ENCODE data around the gene RARS2.
A peak's percentile ranks its signal among the peaks of the same experiment; 100 is the strongest.

Gene RARS2

DNA sequence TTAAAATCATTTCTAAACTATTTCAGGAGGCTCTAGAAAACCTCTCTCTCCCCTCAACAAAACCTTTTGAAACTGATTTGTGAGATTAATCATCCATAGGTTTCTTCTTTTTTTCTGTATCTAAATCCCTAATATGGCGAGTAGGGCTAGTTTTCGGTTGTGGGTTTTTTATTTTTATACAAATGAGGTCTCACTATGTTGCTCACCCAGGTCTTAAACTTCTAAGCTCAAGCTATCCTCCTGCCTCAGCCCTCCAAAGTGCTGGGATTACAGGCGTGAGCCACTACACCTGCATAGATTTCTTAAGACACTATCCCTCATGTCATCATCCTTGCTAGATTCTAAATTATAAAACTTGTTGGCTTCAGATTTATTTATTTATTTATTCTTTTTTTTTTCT lies 44.1 kb upstream of the RARS2 start:
- Histone ChIP-seq H3K27me3 (replicated peaks; ENCODE audit: insufficient read depth, low read length) (no peaks in the 10 kb centered on the region), H3K4me1 (ENCODE audit: low read length) (peaks cover 34% of the 10 kb centered on the region), H3K4me2 (ENCODE audit: low read depth, low read length) (no peak overlapping the region), H3K9me3 (replicated peaks; ENCODE audit: insufficient read depth, low read length) (no peaks in the 10 kb centered on the region), H3K36me3 (replicated peaks; ENCODE audit: insufficient read depth, low read length) (no peaks in the 10 kb centered on the region), H3F3A (ENCODE audit: insufficient read depth, low read length) (peaks cover 8% of the 10 kb centered on the region), H3K4me3 (ENCODE audit: low read length) (no peak overlapping the region), H3K27ac (ENCODE audit: low read length) (no peak overlapping the region), H3K79me2 (ENCODE audit: low read length) (no peaks in the 10 kb centered on the region), H3K9ac (ENCODE audit: low read length) (no peak overlapping the region), H2AFZ (ENCODE audit: low read length) (no peak overlapping the region), H3K9me2 (replicated peaks; ENCODE audit: insufficient read depth, low read length) (no peaks in the 10 kb centered on the region), H4K20me1 (ENCODE audit: insufficient read depth, low read length) (no peaks in the 10 kb centered on the region)
- TF ChIP-seq EZH2phosphoT487 (IDR thresholded peaks at IDR 0.05; ENCODE audit: low read length): no peak
- TF ChIP-seq, protein P1, sequence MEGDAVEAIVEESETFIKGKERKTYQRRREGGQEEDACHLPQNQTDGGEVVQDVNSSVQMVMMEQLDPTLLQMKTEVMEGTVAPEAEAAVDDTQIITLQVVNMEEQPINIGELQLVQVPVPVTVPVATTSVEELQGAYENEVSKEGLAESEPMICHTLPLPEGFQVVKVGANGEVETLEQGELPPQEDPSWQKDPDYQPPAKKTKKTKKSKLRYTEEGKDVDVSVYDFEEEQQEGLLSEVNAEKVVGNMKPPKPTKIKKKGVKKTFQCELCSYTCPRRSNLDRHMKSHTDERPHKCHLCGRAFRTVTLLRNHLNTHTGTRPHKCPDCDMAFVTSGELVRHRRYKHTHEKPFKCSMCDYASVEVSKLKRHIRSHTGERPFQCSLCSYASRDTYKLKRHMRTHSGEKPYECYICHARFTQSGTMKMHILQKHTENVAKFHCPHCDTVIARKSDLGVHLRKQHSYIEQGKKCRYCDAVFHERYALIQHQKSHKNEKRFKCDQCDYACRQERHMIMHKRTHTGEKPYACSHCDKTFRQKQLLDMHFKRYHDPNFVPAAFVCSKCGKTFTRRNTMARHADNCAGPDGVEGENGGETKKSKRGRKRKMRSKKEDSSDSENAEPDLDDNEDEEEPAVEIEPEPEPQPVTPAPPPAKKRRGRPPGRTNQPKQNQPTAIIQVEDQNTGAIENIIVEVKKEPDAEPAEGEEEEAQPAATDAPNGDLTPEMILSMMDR (IDR thresholded peaks at IDR 0.05; ENCODE audit: low read length): no peak
- TF ChIP-seq EZH2 (optimal IDR thresholded peaks at IDR 0.05; ENCODE audit: low read depth, low read length): no peak
- DNase-seq: no peak

DNA sequence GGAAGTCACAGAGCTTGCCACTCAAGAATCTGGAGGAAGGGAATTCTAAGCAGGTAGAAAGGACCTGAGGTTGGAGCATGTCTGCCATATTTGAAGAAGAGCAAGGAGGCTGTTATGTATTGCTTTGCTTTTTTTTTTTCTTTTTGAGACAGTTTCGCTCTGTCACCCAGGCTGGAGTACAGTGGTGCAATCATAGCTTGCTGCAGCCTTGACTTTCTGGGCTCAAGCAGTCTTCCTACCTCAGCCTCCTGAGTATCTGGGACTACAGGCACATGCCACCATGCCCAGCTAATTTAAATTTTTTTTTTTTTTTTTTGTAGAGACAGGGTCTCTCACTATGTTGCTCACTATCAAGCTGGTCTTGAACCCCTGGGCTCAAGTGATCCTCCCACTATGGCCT lies 41.0 kb upstream of the RARS2 start:
- Histone ChIP-seq H2AFZ (ENCODE audit: low read length) (no peak overlapping the region), H3K27ac (ENCODE audit: low read length) (no peak overlapping the region), H3F3A (ENCODE audit: insufficient read depth, low read length) (no peaks in the 10 kb centered on the region), H3K27me3 (replicated peaks; ENCODE audit: insufficient read depth, low read length) (no peaks in the 10 kb centered on the region), H3K79me2 (ENCODE audit: low read length) (no peaks in the 10 kb centered on the region), H3K4me3 (ENCODE audit: low read length) (no peak overlapping the region), H3K9me2 (replicated peaks; ENCODE audit: insufficient read depth, low read length) (no peaks in the 10 kb centered on the region), H3K36me3 (replicated peaks; ENCODE audit: insufficient read depth, low read length) (no peaks in the 10 kb centered on the region), H3K4me1 (ENCODE audit: low read length) (peaks cover 10% of the 10 kb centered on the region), H4K20me1 (ENCODE audit: insufficient read depth, low read length) (no peaks in the 10 kb centered on the region), H3K4me2 (ENCODE audit: low read depth, low read length) (no peak overlapping the region), H3K9ac (ENCODE audit: low read length) (no peak overlapping the region), H3K9me3 (replicated peaks; ENCODE audit: insufficient read depth, low read length) (no peaks in the 10 kb centered on the region)
- DNase-seq: no peak
- TF ChIP-seq, protein P1 (IDR thresholded peaks at IDR 0.05; ENCODE audit: low read length): no peak
- TF ChIP-seq EZH2 (optimal IDR thresholded peaks at IDR 0.05; ENCODE audit: low read depth, low read length) (no peak), EZH2phosphoT487 (IDR thresholded peaks at IDR 0.05; ENCODE audit: low read length) (no peak)

DNA sequence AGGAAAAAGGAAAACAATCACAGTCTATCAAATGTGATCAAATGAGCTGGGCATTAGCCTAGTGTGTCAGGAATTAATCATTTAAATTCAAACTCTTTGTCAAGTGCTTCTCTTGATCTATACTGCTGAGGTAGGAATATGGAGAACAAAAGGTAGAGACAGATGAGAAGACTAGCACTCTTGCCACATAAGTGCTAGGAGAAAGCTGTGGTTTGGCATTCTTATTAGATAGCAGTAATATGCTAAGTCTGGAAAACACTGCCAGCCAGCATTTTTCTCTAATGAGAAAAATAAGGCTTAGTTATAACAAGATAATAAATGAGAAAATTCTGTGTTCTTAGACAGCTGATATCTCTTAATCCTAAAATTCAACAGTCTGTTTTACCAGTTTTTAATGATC lies 39.1 kb upstream of the RARS2 start:
- H3K9ac ChIP-seq (ENCODE audit: low read length): no peak overlapping the region
- no peaks in the 10 kb centered on the region for H3K79me2 ChIP-seq (ENCODE audit: low read length)
- no peak overlapping the region for H3K4me3 ChIP-seq (ENCODE audit: low read length)
- H3K4me1 ChIP-seq (ENCODE audit: low read length): peaks cover 3% of the 10 kb centered on the region
- H3K36me3 ChIP-seq (replicated peaks; ENCODE audit: insufficient read depth, low read length): no peaks in the 10 kb centered on the region
- H3K9me3 ChIP-seq (replicated peaks; ENCODE audit: insufficient read depth, low read length): no peaks in the 10 kb centered on the region
- H3K27me3 ChIP-seq (replicated peaks; ENCODE audit: insufficient read depth, low read length): no peaks in the 10 kb centered on the region
- peak; percentile 28 for DNase-seq
- H3K27ac ChIP-seq (ENCODE audit: low read length): no peak overlapping the region
- H4K20me1 ChIP-seq (ENCODE audit: insufficient read depth, low read length): no peaks in the 10 kb centered on the region
- H2AFZ ChIP-seq (ENCODE audit: low read length): no peak overlapping the region
- TF ChIP-seq, protein P1 (IDR thresholded peaks at IDR 0.05; ENCODE audit: low read length): no peak
- no peak for TF ChIP-seq EZH2phosphoT487 (IDR thresholded peaks at IDR 0.05; ENCODE audit: low read length)
- TF ChIP-seq EZH2 (optimal IDR thresholded peaks at IDR 0.05; ENCODE audit: low read depth, low read length): no peak
- no peaks in the 10 kb centered on the region for H3K9me2 ChIP-seq (replicated peaks; ENCODE audit: insufficient read depth, low read length)
- H3F3A ChIP-seq (ENCODE audit: insufficient read depth, low read length): no peaks in the 10 kb centered on the region
- no peak overlapping the region for H3K4me2 ChIP-seq (ENCODE audit: low read depth, low read length)

All from MM.1S (cell line).